Vein endothelial cell (primary cell): Measurements from ENCODE around the gene CMKLR1. TPM values are rescaled to one million over a fixed set of nuclear protein-coding genes. Genes with fewer than 3 reads are reported as not detected.

ENCODE experiments used
- total RNA-seq: library from RNA; depleted of rRNA; stranded (reverse); fragments of >200 nt; gene quantifications from 2 replicates; pipeline ENCODE4 v1.2.3, GENCODE V29; 2012

CMKLR1 gene
- total RNA-seq: under 0.01 and 0.10 TPM in 2 replicates

GRCh38 chr12:108338915-108339657 lies at the start of gene CMKLR1:
TSS of gene CMKLR1 (minus strand) at chr12:108339311. CDS start at chr12:108293591, 45,720 bp downstream.

Other genes starting within 250 kb of the CMKLR1 start
- gene WSCD2, start 210.0 kb downstream of the CMKLR1 start, total RNA-seq: not detected in 2 replicates
- 5.9 and 8.1 TPM in 2 replicates for gene FICD, start 176.0 kb upstream of the CMKLR1 start, total RNA-seq
- 42.1 and 46.5 TPM in 2 replicates for gene SART3, start 221.9 kb upstream of the CMKLR1 start, total RNA-seq
- gene ISCU, start 223.3 kb upstream of the CMKLR1 start, total RNA-seq: 72.8 and 77.0 TPM in 2 replicates